ENCODE data around the gene DGKB.

DGKB gene

DNA sequence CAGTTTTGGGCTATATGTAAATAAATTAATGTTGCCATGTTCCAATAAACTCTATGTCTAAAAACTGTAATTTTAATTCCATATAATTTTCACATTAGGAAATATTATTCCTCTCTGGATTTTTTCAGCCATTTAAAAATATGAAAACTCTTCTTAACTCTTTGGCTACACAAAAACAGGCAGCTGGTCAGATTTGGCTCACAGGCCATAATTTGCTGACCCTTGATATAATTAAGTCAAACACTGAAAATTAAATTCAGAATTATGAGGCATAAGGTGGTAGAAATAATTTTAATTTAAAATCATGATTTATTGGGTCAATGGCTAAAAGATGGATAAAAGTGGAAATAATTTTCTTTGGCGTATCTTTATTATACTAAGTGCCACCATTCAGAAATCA, 746.1 kb downstream of the DGKB start:
- H3K4me3 ChIP-seq (ENCODE audit: low read length) = no peak overlapping the region
- DNase-seq (ENCODE audit: low read depth) = no peak
- TF ChIP-seq, protein P1, sequence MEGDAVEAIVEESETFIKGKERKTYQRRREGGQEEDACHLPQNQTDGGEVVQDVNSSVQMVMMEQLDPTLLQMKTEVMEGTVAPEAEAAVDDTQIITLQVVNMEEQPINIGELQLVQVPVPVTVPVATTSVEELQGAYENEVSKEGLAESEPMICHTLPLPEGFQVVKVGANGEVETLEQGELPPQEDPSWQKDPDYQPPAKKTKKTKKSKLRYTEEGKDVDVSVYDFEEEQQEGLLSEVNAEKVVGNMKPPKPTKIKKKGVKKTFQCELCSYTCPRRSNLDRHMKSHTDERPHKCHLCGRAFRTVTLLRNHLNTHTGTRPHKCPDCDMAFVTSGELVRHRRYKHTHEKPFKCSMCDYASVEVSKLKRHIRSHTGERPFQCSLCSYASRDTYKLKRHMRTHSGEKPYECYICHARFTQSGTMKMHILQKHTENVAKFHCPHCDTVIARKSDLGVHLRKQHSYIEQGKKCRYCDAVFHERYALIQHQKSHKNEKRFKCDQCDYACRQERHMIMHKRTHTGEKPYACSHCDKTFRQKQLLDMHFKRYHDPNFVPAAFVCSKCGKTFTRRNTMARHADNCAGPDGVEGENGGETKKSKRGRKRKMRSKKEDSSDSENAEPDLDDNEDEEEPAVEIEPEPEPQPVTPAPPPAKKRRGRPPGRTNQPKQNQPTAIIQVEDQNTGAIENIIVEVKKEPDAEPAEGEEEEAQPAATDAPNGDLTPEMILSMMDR (conservative IDR thresholded peaks at IDR 0.05; ENCODE audit: low read depth, low read length) = no peak

DNA sequence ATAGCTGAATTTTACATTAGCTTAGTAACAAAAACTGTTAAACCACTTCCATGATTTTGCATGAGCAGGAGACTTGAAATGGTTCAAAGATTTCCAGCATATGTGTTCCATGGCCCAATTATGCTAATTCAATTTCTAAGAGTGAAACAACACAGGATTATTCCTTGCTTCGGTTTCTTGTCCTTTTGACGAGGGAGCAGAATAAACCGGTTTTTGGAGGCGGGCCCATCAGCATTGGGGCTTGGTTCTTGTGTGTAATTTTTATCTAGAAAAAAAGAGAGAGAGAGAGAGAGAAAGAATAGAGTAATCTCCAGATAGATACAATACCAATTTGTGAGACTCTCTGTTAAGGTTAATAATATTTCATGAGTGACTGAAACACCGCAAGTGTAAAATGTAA, 753.6 kb downstream of the DGKB start:
- TF ChIP-seq, protein P1 (conservative IDR thresholded peaks at IDR 0.05; ENCODE audit: low read depth, low read length) = no peak
- DNase-seq (ENCODE audit: low read depth) = no peak
- H3K4me3 ChIP-seq (ENCODE audit: low read length) = no peak overlapping the region

DNA sequence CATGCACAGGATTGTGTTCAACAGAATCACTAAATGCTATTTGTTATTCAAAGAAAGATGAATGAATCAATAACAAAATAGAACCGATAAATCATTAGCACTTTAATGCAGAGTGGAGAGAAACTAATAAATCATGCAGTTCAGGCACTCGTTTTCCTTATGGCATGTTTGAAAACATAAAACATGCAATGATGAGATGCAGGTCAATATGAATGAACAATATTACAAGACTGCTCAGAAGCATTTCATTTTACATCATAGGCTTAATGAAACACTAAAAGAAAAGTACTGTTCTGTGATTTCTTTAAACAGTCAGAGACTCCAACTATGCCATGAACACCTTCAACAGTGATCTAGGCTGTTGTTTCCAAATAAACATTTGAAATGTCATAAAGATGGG, 755.0 kb downstream of the DGKB start:
- TF ChIP-seq, protein P1 (conservative IDR thresholded peaks at IDR 0.05; ENCODE audit: low read depth, low read length) = no peak
- no peak overlapping the region for H3K4me3 ChIP-seq (ENCODE audit: low read length)
- DNase-seq (ENCODE audit: low read depth) = no peak

DNA sequence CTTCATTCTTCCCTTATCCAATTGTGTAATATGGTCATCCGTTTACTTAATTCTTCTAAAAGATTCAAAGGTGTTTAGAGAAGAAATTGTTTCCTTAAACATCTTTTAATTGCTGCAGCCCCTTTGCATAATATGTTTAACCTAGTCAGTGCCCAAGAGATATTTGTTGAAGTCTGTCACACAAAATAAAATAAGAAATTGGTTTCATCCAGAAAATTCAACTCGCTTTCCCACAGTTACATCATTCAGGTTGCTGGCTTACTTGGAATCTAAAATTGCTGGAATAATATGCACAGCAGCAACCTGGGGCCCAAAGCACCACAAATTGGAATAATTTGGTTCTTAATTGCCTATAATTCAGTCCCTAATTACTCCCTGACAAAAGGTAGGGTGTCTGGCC, 758.0 kb downstream of the DGKB start:
- DNase-seq (ENCODE audit: low read depth) = no peak
- no peak overlapping the region for H3K4me3 ChIP-seq (ENCODE audit: low read length)
- TF ChIP-seq, protein P1 (conservative IDR thresholded peaks at IDR 0.05; ENCODE audit: low read depth, low read length) = no peak

DNA sequence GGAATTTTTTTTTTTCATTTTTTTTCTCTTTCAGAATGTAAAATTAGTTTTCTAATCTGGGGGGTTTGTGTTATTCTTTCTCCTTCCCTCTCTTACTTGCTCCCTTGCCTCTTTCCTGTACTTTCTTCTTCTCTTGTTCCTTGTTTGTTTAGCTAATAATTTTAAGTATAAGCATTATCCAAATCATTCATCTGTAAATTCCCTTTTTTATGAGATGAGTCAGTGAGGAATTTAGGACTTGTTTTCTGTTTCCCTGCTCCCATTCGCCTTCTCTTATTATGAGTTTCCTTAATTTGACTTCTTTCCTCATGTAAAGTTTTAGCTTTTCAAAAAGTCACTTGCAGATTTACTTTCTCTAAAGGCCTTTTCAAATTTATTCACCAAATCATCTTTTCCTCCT, 758.4 kb downstream of the DGKB start:
- H3K4me3 ChIP-seq (ENCODE audit: low read length) = no peak overlapping the region
- no peak for DNase-seq (ENCODE audit: low read depth)
- TF ChIP-seq, protein P1 (conservative IDR thresholded peaks at IDR 0.05; ENCODE audit: low read depth, low read length) = no peak

DNA sequence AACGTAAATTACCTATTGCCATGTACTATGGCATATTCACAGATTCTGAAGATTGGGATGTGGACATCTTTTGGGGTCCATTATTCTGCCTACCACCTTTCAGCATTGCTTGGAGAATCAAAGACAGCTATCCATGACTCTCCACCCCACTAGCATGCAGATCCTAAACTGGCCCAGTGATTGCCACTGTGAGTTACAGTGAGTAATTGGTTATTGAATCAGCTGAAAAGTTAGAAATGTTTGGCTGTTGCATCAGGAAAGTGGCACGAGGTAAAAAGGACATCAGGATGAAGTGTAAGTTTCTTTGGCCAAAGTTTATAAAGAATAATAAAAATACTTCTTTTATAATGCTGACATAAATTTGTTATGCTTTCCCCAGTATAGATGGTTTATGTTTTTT, 764.9 kb downstream of the DGKB start:
- DNase-seq (ENCODE audit: low read depth) = no peak
- TF ChIP-seq, protein P1 (conservative IDR thresholded peaks at IDR 0.05; ENCODE audit: low read depth, low read length) = no peak
- no peak overlapping the region for H3K4me3 ChIP-seq (ENCODE audit: low read length)

DNA sequence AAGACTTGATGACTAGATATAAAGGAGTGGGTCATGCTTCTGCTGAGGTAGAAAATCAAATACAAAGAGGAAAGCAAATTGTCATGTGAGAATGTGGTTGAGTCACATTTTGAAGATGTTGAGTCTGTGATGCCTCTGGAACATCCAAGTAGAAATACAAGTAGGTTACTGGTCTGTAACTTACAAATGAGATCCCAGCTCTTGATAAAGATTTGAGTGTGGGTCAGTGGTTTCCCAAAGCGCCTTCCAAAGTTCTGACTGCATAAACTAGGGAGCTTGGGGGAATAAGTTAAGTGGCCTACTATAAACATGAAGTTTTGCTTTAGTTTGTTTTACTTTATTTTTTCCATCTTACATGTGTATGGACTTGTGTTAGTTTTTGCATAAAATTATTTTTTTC, 768.8 kb downstream of the DGKB start:
- DNase-seq (ENCODE audit: low read depth) = no peak
- TF ChIP-seq, protein P1 (conservative IDR thresholded peaks at IDR 0.05; ENCODE audit: low read depth, low read length) = no peak
- no peak overlapping the region for H3K4me3 ChIP-seq (ENCODE audit: low read length)

All from retinal pigment epithelial cell (primary cell).